ENCODE measurements around the gene LEF1. TPM values are rescaled to one million over a fixed set of nuclear protein-coding genes. Genes with fewer than 3 reads are reported as not detected.

LEF1 gene
- total RNA-seq, 1 donor from 2014 or later, result 19.4 TPM

DNA sequence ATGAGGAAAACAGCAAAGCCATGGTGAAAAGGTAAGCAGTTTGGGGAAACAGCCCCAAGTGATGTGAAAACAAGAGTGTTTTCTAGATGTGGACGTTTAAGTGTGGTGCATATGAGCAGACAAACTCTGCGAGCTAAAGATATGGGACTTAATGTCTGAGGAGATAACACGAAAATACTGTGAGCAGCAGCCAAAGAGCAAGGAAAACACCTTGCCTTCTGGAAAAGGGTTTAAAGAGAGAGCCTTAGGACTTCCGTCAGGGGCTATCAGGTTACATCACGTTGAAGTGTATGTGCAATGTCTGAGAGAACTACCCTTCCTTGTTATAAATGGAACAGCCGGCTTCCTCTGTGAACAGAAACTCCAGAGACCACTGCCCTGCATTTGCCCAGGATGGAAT is 54.2 kb downstream of the LEF1 start:
- peak overlapping the region; percentile 33 for H3K4me3 Mint-ChIP-seq
- H3K4me1 ChIP-seq, result peaks cover 52% of the 10 kb centered on the region
- no peak overlapping the region for H3K27ac Mint-ChIP-seq
- H3K36me3 Mint-ChIP-seq, result peaks cover 13% of the 10 kb centered on the region
- peak; percentile 8 for DNase-seq (ENCODE audit: low spot score)
- H3K9ac ChIP-seq, result no peak overlapping the region
- no peaks in the 10 kb centered on the region for H3K9me3 ChIP-seq (ENCODE audit: low read depth)
- peaks cover 6% of the 10 kb centered on the region for H3F3A ChIP-seq (ENCODE audit: low read depth)
- TF ChIP-seq EZH2 (IDR thresholded peaks at IDR 0.05), result no peak
- TF ChIP-seq CTCF (IDR thresholded peaks at IDR 0.05), result no peak
- TF ChIP-seq EZH2phosphoT487 (IDR thresholded peaks at IDR 0.05), result no peak
- H3K4me3 ChIP-seq, result no peak overlapping the region
- no peaks in the 10 kb centered on the region for H3K79me2 ChIP-seq (ENCODE audit: low read depth)
- no peaks in the 10 kb centered on the region for H3K27me3 Mint-ChIP-seq (ENCODE audit: insufficient read depth, low read depth)
- no peak overlapping the region for H3K27ac ChIP-seq
- peaks cover 86% of the 10 kb centered on the region for H3K4me1 Mint-ChIP-seq
- H3K9me3 Mint-ChIP-seq, result no peaks in the 10 kb centered on the region
- no peaks in the 10 kb centered on the region for H3K27me3 ChIP-seq
- H4K20me1 ChIP-seq (ENCODE audit: low read depth), result no peaks in the 10 kb centered on the region
- H3K36me3 ChIP-seq, result no peaks in the 10 kb centered on the region
- no peak overlapping the region for H3K4me2 ChIP-seq
- H2AFZ ChIP-seq (replicated peaks), result no peak overlapping the region

GRCh38 chr4:108113229-108113628 is 55.5 kb downstream of the LEF1 start:
- no peak overlapping the region for H3K9ac ChIP-seq
- H2AFZ ChIP-seq (replicated peaks), result no peak overlapping the region
- DNase-seq (ENCODE audit: low spot score), result no peak
- H3K4me3 Mint-ChIP-seq, result no peak overlapping the region
- H3K4me1 Mint-ChIP-seq, result peaks cover 88% of the 10 kb centered on the region
- H3K9me3 Mint-ChIP-seq, result no peaks in the 10 kb centered on the region
- H3K27me3 Mint-ChIP-seq (ENCODE audit: insufficient read depth, low read depth), result no peaks in the 10 kb centered on the region
- H3K27ac ChIP-seq, result no peak overlapping the region
- no peaks in the 10 kb centered on the region for H3K27me3 ChIP-seq
- peak overlapping the region; percentile 46 for H3K4me2 ChIP-seq
- peaks cover 57% of the 10 kb centered on the region for H3K4me1 ChIP-seq
- no peaks in the 10 kb centered on the region for H3K9me3 ChIP-seq (ENCODE audit: low read depth)
- H3F3A ChIP-seq (ENCODE audit: low read depth), result peaks cover 4% of the 10 kb centered on the region
- no peak for TF ChIP-seq EZH2 (IDR thresholded peaks at IDR 0.05)
- no peak for TF ChIP-seq CTCF (IDR thresholded peaks at IDR 0.05)
- no peak for TF ChIP-seq EZH2phosphoT487 (IDR thresholded peaks at IDR 0.05)
- no peaks in the 10 kb centered on the region for H3K79me2 ChIP-seq (ENCODE audit: low read depth)
- peaks cover 16% of the 10 kb centered on the region for H3K36me3 Mint-ChIP-seq
- no peaks in the 10 kb centered on the region for H3K36me3 ChIP-seq
- no peak overlapping the region for H3K4me3 ChIP-seq
- H3K27ac Mint-ChIP-seq, result no peak overlapping the region
- no peaks in the 10 kb centered on the region for H4K20me1 ChIP-seq (ENCODE audit: low read depth)

DNA sequence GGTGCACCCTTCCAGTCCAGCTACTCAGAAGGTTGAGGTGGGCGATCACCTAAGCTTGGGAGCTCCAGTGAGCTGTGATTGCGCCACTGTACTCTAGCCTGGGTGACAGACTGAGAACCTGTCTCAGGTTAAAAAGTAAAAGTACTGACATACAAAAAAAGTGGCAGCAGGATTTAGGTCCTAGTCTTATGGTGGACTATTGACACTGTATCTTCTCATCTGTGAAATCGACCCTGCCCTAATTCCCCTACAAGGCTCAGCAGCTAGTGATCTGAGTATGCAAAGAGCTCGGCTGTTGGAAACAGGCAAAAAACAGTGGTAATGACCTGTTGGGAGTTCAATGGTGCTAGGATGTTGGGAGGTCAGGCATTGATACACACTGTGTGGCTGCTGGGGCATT is 57.0 kb downstream of the LEF1 start:
- H3K9me3 Mint-ChIP-seq, result no peaks in the 10 kb centered on the region
- H3K4me1 ChIP-seq, result peaks cover 43% of the 10 kb centered on the region

More for the DNA sequence above, 57.0 kb downstream of the LEF1 start:
- Histone ChIP-seq H3K27me3 (no peaks in the 10 kb centered on the region), H3K79me2 (ENCODE audit: low read depth) (no peaks in the 10 kb centered on the region), H4K20me1 (ENCODE audit: low read depth) (no peaks in the 10 kb centered on the region), H3K27ac (no peak overlapping the region), H3K9me3 (ENCODE audit: low read depth) (no peaks in the 10 kb centered on the region), H3F3A (ENCODE audit: low read depth) (no peaks in the 10 kb centered on the region), H2AFZ (replicated peaks) (no peak overlapping the region), H3K36me3 (no peaks in the 10 kb centered on the region), H3K4me3 (no peak overlapping the region), H3K9ac (no peak overlapping the region), H3K4me2 (no peak overlapping the region)
- Mint-ChIP-seq H3K36me3 (peaks cover 16% of the 10 kb centered on the region), H3K4me1 (peaks cover 76% of the 10 kb centered on the region), H3K4me3 (peak overlapping the region; percentile 47), H3K27ac (no peak overlapping the region), H3K27me3 (ENCODE audit: insufficient read depth, low read depth) (peaks cover under 1% of the 10 kb centered on the region)
- DNase-seq (ENCODE audit: low spot score), result no peak
- TF ChIP-seq CTCF (IDR thresholded peaks at IDR 0.05), result no peak
- TF ChIP-seq EZH2 (IDR thresholded peaks at IDR 0.05), result no peak
- TF ChIP-seq EZH2phosphoT487 (IDR thresholded peaks at IDR 0.05), result no peak

Measured in neural progenitor cell (in vitro differentiated cells).